ENCODE data around the gene ROMO1. TPM values are rescaled to one million over a fixed set of nuclear protein-coding genes. Genes with fewer than 3 reads are reported as not detected.

The ROMO1 gene
- total and polyA plus RNA-seq, 2 of the 8 experiments (the other 6 are each of a cell fraction or from before 2014, with no cell fraction given): 164 to 702 TPM

GRCh38 chr20:35710884-35711587 lies 11.8 kb downstream of the ROMO1 start:
- no peak overlapping the region for H4K91ac ChIP-seq (replicated peaks; ENCODE audit: insufficient read length, low read length)
- H3K14ac ChIP-seq (ENCODE audit: insufficient read length): no peak overlapping the region
- no peak overlapping the region for H4K8ac ChIP-seq (ENCODE audit: extremely low read depth, insufficient read depth, low read length)
- H2BK20ac ChIP-seq (ENCODE audit: low read length): no peak overlapping the region
- H3K4me3 ChIP-seq (ENCODE audit: extremely low read depth in 1 of 4, insufficient read depth in 2 of 4, low read depth in 3 of 4, low read length in 4 of 4): no peak overlapping the region
- H2BK12ac ChIP-seq (ENCODE audit: low read depth, low read length): no peak overlapping the region
- H3K79me1 ChIP-seq (ENCODE audit: low read depth, low read length): 0 out of 2 replicates have a peak, but pooled peaks cover 3% of the 10 kb centered on the region
- no peak overlapping the region for H2AK5ac ChIP-seq (ENCODE audit: low read depth, low read length)
- no peak overlapping the region for H3K27ac ChIP-seq (ENCODE audit: low read depth, low read length)
- H3K4me2 ChIP-seq (ENCODE audit: insufficient read depth in 1 of 2, low read depth in 2 of 2, low read length in 2 of 2): no peak overlapping the region
- no peaks in the 10 kb centered on the region for H3K23me2 ChIP-seq (ENCODE audit: low read depth, low read length)
- H3K9ac ChIP-seq (replicated peaks in 1 of 4; ENCODE audit: extremely low read depth in 1 of 4, low read depth in 3 of 4, low read length in 3 of 4): no peak overlapping the region
- H3K27me3 ChIP-seq (replicated peaks in 1 of 4; ENCODE audit: control insufficient read depth in 3 of 4, extremely low read depth in 1 of 4, insufficient read depth in 3 of 4, low read length in 3 of 4): no peaks in the 10 kb centered on the region
- FAIRE-seq (no peak), DNase-seq (ENCODE audit: low read depth in 1 of 2, low spot score in 2 of 2) (no peak)
- H2BK15ac ChIP-seq (ENCODE audit: low read length): no peak overlapping the region
- no peak overlapping the region for H3K18ac ChIP-seq (ENCODE audit: extremely low read depth, low read length)
- no peak overlapping the region for H2AFZ ChIP-seq (ENCODE audit: low read length)
- ChIA-PET CTCF (ENCODE audit: partially characterized antibody) (interaction anchor here (0.7 to 2.0 kb wide), 5 partner anchors 9 to 498 kb away, joined by 3 to 8 read pairs (median 3); partner anchors contain the start of gene RBM39), POLR2A (ENCODE audit: partially characterized antibody) (interaction anchor here (40.1 to 45.3 kb wide), 2 partner anchors 7 to 19 kb away, joined by 2341 read pairs; partner anchors contain the start of genes NFS1, RBM39 and ROMO1)
- TF ChIP-seq EP300 (IDR thresholded peaks at IDR 0.05; ENCODE audit: borderline replicate concordance in 1 of 2, low read depth in 2 of 2, low read length in 2 of 2) (no peak), FOSL1 (IDR thresholded peaks at IDR 0.05; ENCODE audit: insufficient read depth, low read depth, low read length) (no peak), MAX (IDR thresholded peaks at IDR 0.05) (no peak)
- no peaks in the 10 kb centered on the region for H3K9me3 ChIP-seq (ENCODE audit: insufficient read depth in 2 of 2, low read depth in 1 of 2, low read length in 1 of 2)
- H3K56ac ChIP-seq (replicated peaks; ENCODE audit: insufficient read length, low read depth, low read length): no peak overlapping the region
- H3K79me2 ChIP-seq (ENCODE audit: control insufficient read depth in 1 of 2, insufficient read depth in 2 of 2, low read length in 2 of 2): peaks cover 0 to 50% of the 10 kb centered on the region in 2 experiments; a peak in 2 of 4 replicates
- no peak overlapping the region for H2BK5ac ChIP-seq (ENCODE audit: low read depth, low read length)
- no peak overlapping the region for H2BK120ac ChIP-seq (replicated peaks; ENCODE audit: low read depth, low read length)
- no peak overlapping the region for H4K5ac ChIP-seq (ENCODE audit: insufficient read length, low read depth, low read length)
- peaks cover 6 to 8% of the 10 kb centered on the region in 2 experiments for H4K20me1 ChIP-seq (replicated peaks in 1 of 2; ENCODE audit: control insufficient read depth in 1 of 2, insufficient read depth in 2 of 2, low read length in 2 of 2)
- H3K23ac ChIP-seq (ENCODE audit: insufficient read length): no peak overlapping the region
- WGBS, 2 experiments (ENCODE audit: extremely low coverage in 1 of 2, insufficient coverage in 1 of 2, insufficient read length in 1 of 2, insufficient replicate concordance in 2 of 2, low coverage in 1 of 2, low lambda C conversion rate in 2 of 2, missing lambda C conversion rate in 1 of 2): 95% methylated on average over 6 of the region's 6 CpGs; no CpG with 5 or more reads in 1 of the 2 experiments
- peaks cover 24 to 99% (median 78%) of the 10 kb centered on the region in 4 experiments for H3K36me3 ChIP-seq (ENCODE audit: control insufficient read depth in 2 of 4, insufficient read depth in 4 of 4, low read length in 3 of 4)
- no peaks in the 10 kb centered on the region for H3K4me1 ChIP-seq (replicated peaks in 1 of 4; ENCODE audit: control insufficient read depth in 3 of 4, insufficient read depth in 4 of 4, low read length in 3 of 4)
- no peak overlapping the region for H3K4ac ChIP-seq (replicated peaks; ENCODE audit: insufficient read length, low read depth, low read length)
